ENCODE data around the gene DOCK8.

DNA sequence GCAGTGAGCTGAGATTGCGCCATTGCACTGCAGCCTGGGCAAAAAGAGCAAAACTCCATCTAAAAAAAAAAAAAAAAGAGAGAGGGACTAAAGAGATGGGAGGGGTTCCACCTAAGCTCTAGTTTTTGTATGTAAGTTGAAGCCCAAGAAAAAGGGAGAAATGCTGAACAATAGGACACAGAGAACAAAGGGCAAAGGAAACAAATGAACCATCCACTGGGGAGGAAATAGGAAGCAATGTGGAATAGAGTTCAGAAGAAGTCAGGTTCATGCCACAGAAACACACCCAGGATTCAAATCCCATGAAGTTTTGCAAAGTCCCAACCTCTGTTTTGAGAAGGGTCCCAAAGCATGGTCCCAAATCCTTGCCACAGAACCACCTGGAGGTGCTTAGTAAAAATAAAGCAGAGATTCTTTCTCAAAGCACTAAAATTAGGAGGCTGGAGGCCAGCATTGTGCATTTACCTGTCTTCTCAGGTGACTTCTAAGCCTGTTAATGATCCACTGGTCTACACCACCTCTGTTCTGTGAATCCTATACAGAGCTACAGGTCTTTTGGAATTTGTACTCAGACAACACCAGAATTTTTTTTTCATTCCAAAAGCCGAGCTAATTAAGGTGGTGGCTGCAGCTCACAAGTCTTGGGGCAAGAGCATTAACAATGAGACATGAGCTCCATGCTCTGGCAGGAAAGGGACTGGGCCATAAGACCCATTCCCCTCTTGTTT, 177.6 kb downstream of the DOCK8 start:
- TF ChIP-seq, protein P1, sequence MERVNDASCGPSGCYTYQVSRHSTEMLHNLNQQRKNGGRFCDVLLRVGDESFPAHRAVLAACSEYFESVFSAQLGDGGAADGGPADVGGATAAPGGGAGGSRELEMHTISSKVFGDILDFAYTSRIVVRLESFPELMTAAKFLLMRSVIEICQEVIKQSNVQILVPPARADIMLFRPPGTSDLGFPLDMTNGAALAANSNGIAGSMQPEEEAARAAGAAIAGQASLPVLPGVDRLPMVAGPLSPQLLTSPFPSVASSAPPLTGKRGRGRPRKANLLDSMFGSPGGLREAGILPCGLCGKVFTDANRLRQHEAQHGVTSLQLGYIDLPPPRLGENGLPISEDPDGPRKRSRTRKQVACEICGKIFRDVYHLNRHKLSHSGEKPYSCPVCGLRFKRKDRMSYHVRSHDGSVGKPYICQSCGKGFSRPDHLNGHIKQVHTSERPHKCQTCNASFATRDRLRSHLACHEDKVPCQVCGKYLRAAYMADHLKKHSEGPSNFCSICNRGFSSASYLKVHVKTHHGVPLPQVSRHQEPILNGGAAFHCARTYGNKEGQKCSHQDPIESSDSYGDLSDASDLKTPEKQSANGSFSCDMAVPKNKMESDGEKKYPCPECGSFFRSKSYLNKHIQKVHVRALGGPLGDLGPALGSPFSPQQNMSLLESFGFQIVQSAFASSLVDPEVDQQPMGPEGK (CRISPR knock-in tag; IDR thresholded peaks at IDR 0.05; ENCODE audit: borderline replicate concordance): no peak
- no peak for TF ChIP-seq RARB (CRISPR knock-in tag; IDR thresholded peaks at IDR 0.05)
- TF ChIP-seq ZFP30 (CRISPR knock-in tag; IDR thresholded peaks at IDR 0.05): no peak
- no peak for TF ChIP-seq TCF4 (CRISPR knock-in tag; IDR thresholded peaks at IDR 0.05; ENCODE audit: borderline replicate concordance)
- TF ChIP-seq ISL1 (CRISPR knock-in tag; IDR thresholded peaks at IDR 0.05): no peak
- TF ChIP-seq, protein P2, sequence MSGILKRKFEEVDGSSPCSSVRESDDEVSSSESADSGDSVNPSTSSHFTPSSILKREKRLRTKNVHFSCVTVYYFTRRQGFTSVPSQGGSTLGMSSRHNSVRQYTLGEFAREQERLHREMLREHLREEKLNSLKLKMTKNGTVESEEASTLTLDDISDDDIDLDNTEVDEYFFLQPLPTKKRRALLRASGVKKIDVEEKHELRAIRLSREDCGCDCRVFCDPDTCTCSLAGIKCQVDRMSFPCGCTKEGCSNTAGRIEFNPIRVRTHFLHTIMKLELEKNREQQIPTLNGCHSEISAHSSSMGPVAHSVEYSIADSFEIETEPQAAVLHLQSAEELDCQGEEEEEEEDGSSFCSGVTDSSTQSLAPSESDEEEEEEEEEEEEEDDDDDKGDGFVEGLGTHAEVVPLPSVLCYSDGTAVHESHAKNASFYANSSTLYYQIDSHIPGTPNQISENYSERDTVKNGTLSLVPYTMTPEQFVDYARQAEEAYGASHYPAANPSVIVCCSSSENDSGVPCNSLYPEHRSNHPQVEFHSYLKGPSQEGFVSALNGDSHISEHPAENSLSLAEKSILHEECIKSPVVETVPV (CRISPR knock-in tag; IDR thresholded peaks at IDR 0.05): no peak

Measured in SK-N-SH treated with all-trans-retinoic acid at 6 μM for 48 hours (cell line).